Activated T-cell treated with anti-CD3 and anti-CD28 coated beads, Interleukin-2, amount 50 U/mL, for 72 hours (primary cell): ENCODE data around the gene PRLR. TPM values are rescaled to one million over a fixed set of nuclear protein-coding genes. Genes with fewer than 3 reads are reported as not detected.

Source experiments
- ATAC-seq, 2 donors: fragments of 150-1000 bp; cut with Tn5 transposase; replicated peaks in 1 of 2; 2 replicates each; pipeline ENCODE4 v1.10.0; 2021; ENCODE audit warnings: moderate library complexity in 2 of 2, mild to moderate bottlenecking in 1 of 2
- DNase-seq, 2 donors: peaks; one replicate each; pipeline ENCODE4 v3.0.0; 2021 to 2022; ENCODE audit warnings: mixed read lengths in 1 of 2
- H3K27ac Mint-ChIP-seq: one replicate; pipeline ENCODE4 v1.8.0; 2022; ENCODE audit warnings: mild to moderate bottlenecking, moderate library complexity, mixed read lengths
- H3K27me3 Mint-ChIP-seq: one replicate; pipeline ENCODE4 v1.8.0; 2022; ENCODE audit warnings: low read depth, mixed read lengths
- H3K36me3 Mint-ChIP-seq, 2 donors: one replicate each; pipeline ENCODE4 v1.8.0; 2022; ENCODE audit warnings: mixed read lengths in 2 of 2, mild to moderate bottlenecking in 1 of 2; ENCODE audit not compliant: insufficient read depth in 2 of 2
- H3K4me1 Mint-ChIP-seq: one replicate; pipeline ENCODE4 v1.8.0; 2022; ENCODE audit warnings: low read depth, mixed read lengths
- H3K4me3 Mint-ChIP-seq, 2 donors: one replicate each; pipeline ENCODE4 v1.8.0; 2022; ENCODE audit warnings: mild to moderate bottlenecking in 2 of 2, mixed read lengths in 2 of 2, moderate library complexity in 2 of 2
- H3K9me3 Mint-ChIP-seq, 2 donors: one replicate each; pipeline ENCODE4 v1.8.0; 2022; ENCODE audit warnings: mixed read lengths in 2 of 2
- total RNA-seq, 2 donors: library from RNA; stranded (reverse); gene quantifications; one replicate each; pipeline ENCODE4 v1.2.3, GENCODE V29; 2022

The PRLR gene
- total RNA-seq, 2 donors from 2014 or later = 0.25 TPM; not detected in 1

GRCh38 chr5:35035271-35035670, 195.0 kb downstream of the PRLR start:
- no peaks in the 10 kb centered on the region for H3K36me3 Mint-ChIP-seq
- ATAC-seq (no peak), DNase-seq (no peak)
- H3K27ac Mint-ChIP-seq = no peak overlapping the region
- peaks cover 43% of the 10 kb centered on the region for H3K27me3 Mint-ChIP-seq
- H3K4me1 Mint-ChIP-seq = no peaks in the 10 kb centered on the region
- H3K4me3 Mint-ChIP-seq = no peak overlapping the region
- H3K9me3 Mint-ChIP-seq = no peaks in the 10 kb centered on the region

GRCh38 chr5:35032356-35032755, 197.9 kb downstream of the PRLR start:
- H3K36me3 Mint-ChIP-seq = no peaks in the 10 kb centered on the region
- ATAC-seq = no peak
- peaks cover 42% of the 10 kb centered on the region for H3K27me3 Mint-ChIP-seq
- no peak overlapping the region for H3K27ac Mint-ChIP-seq
- H3K9me3 Mint-ChIP-seq = no peaks in the 10 kb centered on the region
- DNase-seq = no peak
- peaks cover 9% of the 10 kb centered on the region for H3K4me1 Mint-ChIP-seq
- no peak overlapping the region for H3K4me3 Mint-ChIP-seq

- Mint-ChIP-seq H3K4me1 (peaks cover 9% of the 10 kb centered on the region), H3K36me3 (no peaks in the 10 kb centered on the region), H3K27me3 (peaks cover 34% of the 10 kb centered on the region), H3K9me3 (no peaks in the 10 kb centered on the region), H3K4me3 (no peak overlapping the region), H3K27ac (no peak overlapping the region)
- no peak for ATAC-seq
- DNase-seq = no peak
Observed at GRCh38 chr5:35031276-35031675, 199.0 kb downstream of the PRLR start.

GRCh38 chr5:35030426-35031100, 199.7 kb downstream of the PRLR start:
- Mint-ChIP-seq H3K9me3 (no peaks in the 10 kb centered on the region), H3K36me3 (no peaks in the 10 kb centered on the region), H3K27me3 (peaks cover 31% of the 10 kb centered on the region), H3K27ac (no peak overlapping the region), H3K4me1 (peaks cover 9% of the 10 kb centered on the region), H3K4me3 (no peak overlapping the region)
- DNase-seq (no peak), ATAC-seq (no peak)

GRCh38 chr5:35029333-35029732, 201.0 kb downstream of the PRLR start:
- Mint-ChIP-seq H3K4me1 (peaks cover 9% of the 10 kb centered on the region), H3K36me3 (no peaks in the 10 kb centered on the region), H3K27me3 (peaks cover 25% of the 10 kb centered on the region), H3K27ac (no peak overlapping the region), H3K4me3 (no peak overlapping the region), H3K9me3 (no peaks in the 10 kb centered on the region)
- ATAC-seq (peak in 1 of 2 donors; percentile 55), DNase-seq (peak in 1 of 2 donors; percentile 3)

GRCh38 chr5:35026941-35027340, 203.3 kb downstream of the PRLR start:
- Mint-ChIP-seq H3K36me3 (no peaks in the 10 kb centered on the region), H3K27ac (no peak overlapping the region), H3K27me3 (peaks cover 18% of the 10 kb centered on the region), H3K9me3 (no peaks in the 10 kb centered on the region), H3K4me3 (no peak overlapping the region), H3K4me1 (peaks cover 9% of the 10 kb centered on the region)
- DNase-seq (no peak), ATAC-seq (no peak)

- no peak for DNase-seq
- Mint-ChIP-seq H3K27ac (no peak overlapping the region), H3K27me3 (peaks cover 18% of the 10 kb centered on the region), H3K36me3 (no peaks in the 10 kb centered on the region), H3K4me3 (no peak overlapping the region), H3K9me3 (no peaks in the 10 kb centered on the region), H3K4me1 (peaks cover 9% of the 10 kb centered on the region)
- ATAC-seq = no peak
Observed at GRCh38 chr5:35026280-35026840, 203.9 kb downstream of the PRLR start.

GRCh38 chr5:35024911-35025510, 205.3 kb downstream of the PRLR start:
- Mint-ChIP-seq H3K27ac (no peak overlapping the region), H3K4me3 (no peak overlapping the region), H3K36me3 (no peaks in the 10 kb centered on the region), H3K27me3 (peaks cover 18% of the 10 kb centered on the region), H3K4me1 (peaks cover 9% of the 10 kb centered on the region), H3K9me3 (no peaks in the 10 kb centered on the region)
- no peak for DNase-seq
- ATAC-seq = no peak

GRCh38 chr5:35023391-35024178, 206.7 kb downstream of the PRLR start:
- H3K36me3 Mint-ChIP-seq = no peaks in the 10 kb centered on the region
- no peaks in the 10 kb centered on the region for H3K9me3 Mint-ChIP-seq
- ATAC-seq = no peak

GRCh38 chr5:35016174-35017051, 213.9 kb downstream of the PRLR start:
- ATAC-seq = peak; percentile 51 to 81
- DNase-seq = no peak
- Mint-ChIP-seq H3K27me3 (peaks cover 20% of the 10 kb centered on the region), H3K4me1 (no peaks in the 10 kb centered on the region), H3K36me3 (peaks cover 0 to 2% of the 10 kb centered on the region in 2 donors), H3K9me3 (peaks cover 0 to 5% of the 10 kb centered on the region in 2 donors), H3K4me3 (no peak overlapping the region), H3K27ac (no peak overlapping the region)

More at GRCh38 chr5:35023391-35024178, 206.7 kb downstream of the PRLR start:
- DNase-seq = no peak
- Mint-ChIP-seq H3K27me3 (peaks cover 6% of the 10 kb centered on the region), H3K27ac (no peak overlapping the region), H3K4me1 (no peaks in the 10 kb centered on the region), H3K4me3 (no peak overlapping the region)

GRCh38 chr5:35015063-35015462, 215.2 kb downstream of the PRLR start:
- no peak for DNase-seq
- Mint-ChIP-seq H3K36me3 (peaks cover 0 to 2% of the 10 kb centered on the region in 2 donors), H3K27ac (no peak overlapping the region), H3K4me3 (no peak overlapping the region), H3K4me1 (no peaks in the 10 kb centered on the region), H3K27me3 (peaks cover 20% of the 10 kb centered on the region), H3K9me3 (peaks cover 0 to 5% of the 10 kb centered on the region in 2 donors)
- no peak for ATAC-seq

- Mint-ChIP-seq H3K4me1 (no peaks in the 10 kb centered on the region), H3K27me3 (peaks cover 34% of the 10 kb centered on the region), H3K9me3 (peaks cover 0 to 2% of the 10 kb centered on the region in 2 donors), H3K27ac (no peak overlapping the region), H3K36me3 (no peaks in the 10 kb centered on the region), H3K4me3 (no peak overlapping the region)
- DNase-seq (no peak), ATAC-seq (no peak)
Observed at GRCh38 chr5:35012796-35013195, 217.5 kb downstream of the PRLR start.
